H54 (cell line): ENCODE data around the gene GIPC1.
"Not testable (repeated sequence)": the region's sequence is repeated elsewhere in the genome, so short reads cannot be mapped to it uniquely, and the experiment has no call there.

Source experiments
- DNase-seq: peaks from one replicate; pipeline ENCODE4 v3.0.0; 2011; ENCODE audit warnings: low spot score, mixed read lengths; ENCODE audit not compliant: insufficient read length
- FAIRE-seq: peaks from 3 replicates; lab custom pipeline; 2011; peaks lifted over from hg19 to GRCh38; lab: Jason Lieb, UNC
- POLR2A ChIP-seq: IDR thresholded peaks from 2 replicates; pipeline ENCODE4 v1.6.1; 2011; ENCODE audit warnings: low read depth, mild to moderate bottlenecking, low read length

GIPC1 gene

GRCh38 chr19:14496029-14496833 lies at the start of gene GIPC1:
Gene GIPC1 (minus strand): TSS chr19:14496127. CDS start chr19:14482976, 13,151 bp downstream.
- no peak for FAIRE-seq
- peak; percentile 97 for DNase-seq
- TF ChIP-seq POLR2A, result peak; percentile 6; the same call in 1 of the 2 replicates

GRCh38 chr19:14545716-14546082 lies 49.8 kb upstream of the GIPC1 start:
- no peak for DNase-seq
- no peak for FAIRE-seq
- no peak for TF ChIP-seq POLR2A

GRCh38 chr19:14544977-14545715 lies 49.2 kb upstream of the GIPC1 start:
- DNase-seq (no peak), FAIRE-seq (no peak)
- no peak for TF ChIP-seq POLR2A

GRCh38 chr19:14544047-14544446 lies 48.1 kb upstream of the GIPC1 start:
- TF ChIP-seq POLR2A, result no peak
- no peak for FAIRE-seq
- DNase-seq, result no peak

GRCh38 chr19:14542711-14543328 lies 46.9 kb upstream of the GIPC1 start:
- TF ChIP-seq POLR2A, result no peak
- FAIRE-seq (no peak), DNase-seq (no peak)

- not testable (repeated sequence) for DNase-seq, FAIRE-seq
Observed at GRCh38 chr19:14541979-14542378, 46.1 kb upstream of the GIPC1 start.

- DNase-seq (no peak), FAIRE-seq (no peak)
- no peak for TF ChIP-seq POLR2A
Observed at GRCh38 chr19:14540741-14541525, 45.0 kb upstream of the GIPC1 start.

GRCh38 chr19:14536926-14537692 lies 41.2 kb upstream of the GIPC1 start:
- no peak for TF ChIP-seq POLR2A
- FAIRE-seq (no peak), DNase-seq (peak; percentile 71)

- DNase-seq (no peak), FAIRE-seq (no peak)
- TF ChIP-seq POLR2A, result no peak
Observed at GRCh38 chr19:14533450-14533849, 37.5 kb upstream of the GIPC1 start.

GRCh38 chr19:14530506-14530905 lies 34.6 kb upstream of the GIPC1 start:
- DNase-seq (no peak), FAIRE-seq (no peak)
- TF ChIP-seq POLR2A, result no peak

GRCh38 chr19:14530005-14530348 lies 34.0 kb upstream of the GIPC1 start:
- no peak for FAIRE-seq

GRCh38 chr19:14529254-14530004 lies 33.5 kb upstream of the GIPC1 start, which contains the start of gene TECR:
Gene TECR (plus strand): TSS chr19:14529594. CDS start chr19:14529697, 103 bp downstream.
- TF ChIP-seq POLR2A, result peak; percentile 94
- peak; percentile 84 for FAIRE-seq

More at GRCh38 chr19:14530005-14530348, 34.0 kb upstream of the GIPC1 start:
- TF ChIP-seq POLR2A, result no peak
- DNase-seq, result no peak

More at GRCh38 chr19:14529254-14530004, 33.5 kb upstream of the GIPC1 start, which contains the start of gene TECR:
- DNase-seq, result peak; percentile 88
